Astrocyte (in vitro differentiated cells and primary cell): ENCODE results near the gene CLMP. TPM values are rescaled to one million over a fixed set of nuclear protein-coding genes. Genes with fewer than 3 reads are reported as not detected.

Experiments used
- DNase-seq: peaks from one replicate; pipeline ENCODE4 v3.0.0-alpha.2; 2010; ENCODE audit warnings: low read depth
- FAIRE-seq: peaks from 2 replicates; lab custom pipeline; 2011; peaks lifted over from hg19 to GRCh38; lab: Jason Lieb, UNC
- H2AFZ ChIP-seq: 2 replicates; pipeline ENCODE4 v1.6.0; 2012; ENCODE audit warnings: low read depth, low read length, inconsistent platforms
- H3K27ac ChIP-seq: 2 replicates; pipeline ENCODE4 v1.5.1; 2011; ENCODE audit warnings: low read depth, low read length, inconsistent platforms
- H3K27me3 ChIP-seq: 2 replicates; pipeline ENCODE4 v1.6.0; 2011; ENCODE audit warnings: low read length, inconsistent platforms; ENCODE audit not compliant: insufficient read depth
- H3K36me3 ChIP-seq: 2 replicates; pipeline ENCODE4 v1.5.1; 2011; ENCODE audit warnings: low read length, inconsistent platforms; ENCODE audit not compliant: insufficient read depth
- H3K4me1 ChIP-seq: 2 replicates; pipeline ENCODE4 v1.5.1; 2011; ENCODE audit warnings: low read length, inconsistent platforms; ENCODE audit not compliant: insufficient read depth
- H3K4me2 ChIP-seq: 2 replicates; pipeline ENCODE4 v1.6.0; 2012; ENCODE audit warnings: low read length, inconsistent platforms
- H3K4me3 ChIP-seq: 2 replicates; pipeline ENCODE4 v1.5.1; 2011; ENCODE audit warnings: low read depth, mild to moderate bottlenecking, low read length, inconsistent platforms; ENCODE audit not compliant: insufficient read depth
- H3K79me2 ChIP-seq: 2 replicates; pipeline ENCODE4 v1.6.0; 2012; ENCODE audit warnings: mild to moderate bottlenecking, low read length, inconsistent platforms; ENCODE audit not compliant: insufficient read depth
- H3K9ac ChIP-seq: 2 replicates; pipeline ENCODE4 v1.6.0; 2012; ENCODE audit warnings: mild to moderate bottlenecking, low read length, inconsistent platforms
- H3K9me3 ChIP-seq: 2 replicates; pipeline ENCODE4 v1.5.1; 2012; ENCODE audit warnings: low read depth, mild to moderate bottlenecking, low read length, inconsistent platforms; ENCODE audit not compliant: insufficient read depth
- H4K20me1 ChIP-seq: 2 replicates; pipeline ENCODE4 v1.6.0; 2012; ENCODE audit warnings: low read length, inconsistent platforms; ENCODE audit not compliant: insufficient read depth
- H3K27ac Mint-ChIP-seq: one replicate; pipeline ENCODE4 v1.8.0; 2021; ENCODE audit warnings: mild to moderate bottlenecking, mixed read lengths; ENCODE audit not compliant: unreplicated experiment
- H3K27me3 Mint-ChIP-seq: one replicate; pipeline ENCODE4 v1.8.0; 2021; ENCODE audit warnings: low read depth, mixed read lengths; ENCODE audit not compliant: unreplicated experiment
- H3K36me3 Mint-ChIP-seq: one replicate; pipeline ENCODE4 v1.8.0; 2021; ENCODE audit warnings: low read depth, mixed read lengths; ENCODE audit not compliant: unreplicated experiment
- H3K4me1 Mint-ChIP-seq: one replicate; pipeline ENCODE4 v1.8.0; 2021; ENCODE audit warnings: low read depth, mixed read lengths; ENCODE audit not compliant: unreplicated experiment
- H3K4me3 Mint-ChIP-seq: one replicate; pipeline ENCODE4 v1.8.0; 2021; ENCODE audit warnings: mild to moderate bottlenecking, moderate library complexity, mixed read lengths; ENCODE audit not compliant: unreplicated experiment
- H3K9me3 Mint-ChIP-seq: one replicate; pipeline ENCODE4 v1.8.0; 2021; ENCODE audit warnings: mild to moderate bottlenecking, mixed read lengths; ENCODE audit not compliant: unreplicated experiment
- EZH2 ChIP-seq: IDR thresholded peaks from 2 replicates; pipeline ENCODE4 v1.6.1; 2012; ENCODE audit warnings: mild to moderate bottlenecking, low read length, inconsistent platforms; ENCODE audit not compliant: insufficient read depth
- total RNA-seq: library from RNA; stranded (reverse); gene quantifications from 2 replicates; pipeline ENCODE4 v1.2.1, GENCODE V29; 2021
- TF ChIP-seq, protein P1 (sequence below): IDR thresholded peaks from 2 replicates; pipeline ENCODE4 v1.5.1; 2011; ENCODE audit warnings: low read depth, mild to moderate bottlenecking, inconsistent platforms, low read length, moderate library complexity; ENCODE audit not compliant: insufficient read depth

Gene CLMP
- total RNA-seq, 1 donor from 2014 or later = 16.0 TPM

DNA sequence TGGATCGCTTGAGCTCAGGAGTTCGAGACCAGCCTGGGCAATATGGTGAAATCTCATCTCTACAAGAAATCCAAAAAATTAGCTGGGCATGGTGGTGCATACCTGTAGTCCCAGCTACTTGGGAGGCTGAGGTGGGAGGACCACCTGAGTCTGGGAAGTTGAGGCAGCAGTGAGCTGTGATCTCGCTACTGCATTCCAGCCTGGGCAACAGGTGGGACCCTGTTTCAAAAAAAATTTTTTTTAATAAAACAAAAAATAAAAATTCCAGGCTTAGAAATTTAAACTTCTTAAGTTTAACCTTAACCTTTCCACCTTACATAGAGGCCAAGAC is 21.2 kb downstream of the CLMP start:
- no peak overlapping the region for H3K4me3 ChIP-seq
- H3K36me3 Mint-ChIP-seq = no peaks in the 10 kb centered on the region
- H3K9me3 ChIP-seq = no peaks in the 10 kb centered on the region
- peaks cover 31% of the 10 kb centered on the region for H3K79me2 ChIP-seq
- H3K4me3 Mint-ChIP-seq = no peak overlapping the region
- H3K36me3 ChIP-seq = peaks cover 2% of the 10 kb centered on the region
- peaks cover 22% of the 10 kb centered on the region for H3K4me1 Mint-ChIP-seq
- H3K27me3 ChIP-seq = no peaks in the 10 kb centered on the region
- FAIRE-seq (no peak), DNase-seq (no peak)
- H3K27ac Mint-ChIP-seq = peak overlapping the region; percentile 80
- no peak overlapping the region for H2AFZ ChIP-seq
- TF ChIP-seq, protein P1, sequence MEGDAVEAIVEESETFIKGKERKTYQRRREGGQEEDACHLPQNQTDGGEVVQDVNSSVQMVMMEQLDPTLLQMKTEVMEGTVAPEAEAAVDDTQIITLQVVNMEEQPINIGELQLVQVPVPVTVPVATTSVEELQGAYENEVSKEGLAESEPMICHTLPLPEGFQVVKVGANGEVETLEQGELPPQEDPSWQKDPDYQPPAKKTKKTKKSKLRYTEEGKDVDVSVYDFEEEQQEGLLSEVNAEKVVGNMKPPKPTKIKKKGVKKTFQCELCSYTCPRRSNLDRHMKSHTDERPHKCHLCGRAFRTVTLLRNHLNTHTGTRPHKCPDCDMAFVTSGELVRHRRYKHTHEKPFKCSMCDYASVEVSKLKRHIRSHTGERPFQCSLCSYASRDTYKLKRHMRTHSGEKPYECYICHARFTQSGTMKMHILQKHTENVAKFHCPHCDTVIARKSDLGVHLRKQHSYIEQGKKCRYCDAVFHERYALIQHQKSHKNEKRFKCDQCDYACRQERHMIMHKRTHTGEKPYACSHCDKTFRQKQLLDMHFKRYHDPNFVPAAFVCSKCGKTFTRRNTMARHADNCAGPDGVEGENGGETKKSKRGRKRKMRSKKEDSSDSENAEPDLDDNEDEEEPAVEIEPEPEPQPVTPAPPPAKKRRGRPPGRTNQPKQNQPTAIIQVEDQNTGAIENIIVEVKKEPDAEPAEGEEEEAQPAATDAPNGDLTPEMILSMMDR = no peak
- TF ChIP-seq EZH2 = no peak
- H3K9ac ChIP-seq = peak overlapping the region; percentile 59
- no peaks in the 10 kb centered on the region for H4K20me1 ChIP-seq
- H3K27ac ChIP-seq = peak overlapping the region; percentile 90
- peaks cover 2% of the 10 kb centered on the region for H3K9me3 Mint-ChIP-seq
- peaks cover 29% of the 10 kb centered on the region for H3K4me1 ChIP-seq
- no peaks in the 10 kb centered on the region for H3K27me3 Mint-ChIP-seq
- peak overlapping the region; percentile 48 for H3K4me2 ChIP-seq

- peak; percentile 100 for DNase-seq
- H3K4me3 Mint-ChIP-seq = no peak overlapping the region
- Histone ChIP-seq H3K4me1 (peaks cover 29% of the 10 kb centered on the region), H3K79me2 (peaks cover 31% of the 10 kb centered on the region), H3K27me3 (no peaks in the 10 kb centered on the region), H2AFZ (no peak overlapping the region), H3K9me3 (no peaks in the 10 kb centered on the region), H3K4me2 (peak overlapping the region; percentile 69), H3K27ac (peak overlapping the region; percentile 90), H3K9ac (peak overlapping the region; percentile 64), H4K20me1 (no peaks in the 10 kb centered on the region), H3K36me3 (no peaks in the 10 kb centered on the region), H3K4me3 (peak overlapping the region; percentile 12)
- H3K36me3 Mint-ChIP-seq = no peaks in the 10 kb centered on the region
- peak overlapping the region; percentile 93 for H3K27ac Mint-ChIP-seq
- H3K9me3 Mint-ChIP-seq = peaks cover 2% of the 10 kb centered on the region
- TF ChIP-seq, protein P1 = no peak
- no peak for TF ChIP-seq EZH2
- H3K27me3 Mint-ChIP-seq = no peaks in the 10 kb centered on the region
- peaks cover 24% of the 10 kb centered on the region for H3K4me1 Mint-ChIP-seq
- FAIRE-seq = peak; percentile 99
These were observed 21.8 kb downstream of the CLMP start for GRCh38 chr11:123173040-123173855.

DNA sequence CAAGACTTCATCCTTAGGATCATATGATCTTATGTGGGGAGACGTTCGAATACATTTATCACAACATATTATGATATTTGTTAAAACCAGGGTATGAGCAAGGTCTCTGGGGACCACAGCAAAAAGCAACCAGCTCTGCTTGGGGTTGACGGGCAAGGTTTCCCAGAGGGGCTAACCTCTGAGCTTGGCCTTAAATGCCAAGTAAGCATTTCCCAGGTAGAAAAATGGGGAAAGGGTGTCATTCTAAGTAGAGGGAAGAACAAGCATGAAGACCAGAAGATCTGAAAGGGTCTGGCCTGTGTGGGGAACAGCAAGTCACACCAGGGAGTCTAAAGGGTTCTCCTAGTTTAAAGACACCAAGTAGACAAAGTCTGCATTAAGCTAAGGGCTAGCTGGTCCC is 24.1 kb downstream of the CLMP start:
- peaks cover 2% of the 10 kb centered on the region for H3K9me3 Mint-ChIP-seq
- H3K4me1 Mint-ChIP-seq = peaks cover 36% of the 10 kb centered on the region
- no peak for DNase-seq
- Histone ChIP-seq H2AFZ (no peak overlapping the region), H3K36me3 (no peaks in the 10 kb centered on the region), H3K4me2 (no peak overlapping the region), H3K79me2 (peaks cover 17% of the 10 kb centered on the region), H3K4me1 (peaks cover 33% of the 10 kb centered on the region), H3K27me3 (no peaks in the 10 kb centered on the region), H3K9ac (no peak overlapping the region), H3K9me3 (no peaks in the 10 kb centered on the region), H3K4me3 (no peak overlapping the region), H3K27ac (no peak overlapping the region), H4K20me1 (no peaks in the 10 kb centered on the region)
- TF ChIP-seq, protein P1 = no peak
- no peak for TF ChIP-seq EZH2
- no peaks in the 10 kb centered on the region for H3K36me3 Mint-ChIP-seq
- peak overlapping the region; percentile 9 for H3K27ac Mint-ChIP-seq
- H3K27me3 Mint-ChIP-seq = no peaks in the 10 kb centered on the region
- H3K4me3 Mint-ChIP-seq = no peak overlapping the region
- FAIRE-seq = no peak
